ENCODE data around the gene NR1H4. TPM values are rescaled to one million over a fixed set of nuclear protein-coding genes. Genes with fewer than 3 reads are reported as not detected.

Gene NR1H4
- total and polyA plus RNA-seq, 2 of the 8 experiments (the other 6 are each of a cell fraction or from before 2014, with no cell fraction given) = not detected

DNA sequence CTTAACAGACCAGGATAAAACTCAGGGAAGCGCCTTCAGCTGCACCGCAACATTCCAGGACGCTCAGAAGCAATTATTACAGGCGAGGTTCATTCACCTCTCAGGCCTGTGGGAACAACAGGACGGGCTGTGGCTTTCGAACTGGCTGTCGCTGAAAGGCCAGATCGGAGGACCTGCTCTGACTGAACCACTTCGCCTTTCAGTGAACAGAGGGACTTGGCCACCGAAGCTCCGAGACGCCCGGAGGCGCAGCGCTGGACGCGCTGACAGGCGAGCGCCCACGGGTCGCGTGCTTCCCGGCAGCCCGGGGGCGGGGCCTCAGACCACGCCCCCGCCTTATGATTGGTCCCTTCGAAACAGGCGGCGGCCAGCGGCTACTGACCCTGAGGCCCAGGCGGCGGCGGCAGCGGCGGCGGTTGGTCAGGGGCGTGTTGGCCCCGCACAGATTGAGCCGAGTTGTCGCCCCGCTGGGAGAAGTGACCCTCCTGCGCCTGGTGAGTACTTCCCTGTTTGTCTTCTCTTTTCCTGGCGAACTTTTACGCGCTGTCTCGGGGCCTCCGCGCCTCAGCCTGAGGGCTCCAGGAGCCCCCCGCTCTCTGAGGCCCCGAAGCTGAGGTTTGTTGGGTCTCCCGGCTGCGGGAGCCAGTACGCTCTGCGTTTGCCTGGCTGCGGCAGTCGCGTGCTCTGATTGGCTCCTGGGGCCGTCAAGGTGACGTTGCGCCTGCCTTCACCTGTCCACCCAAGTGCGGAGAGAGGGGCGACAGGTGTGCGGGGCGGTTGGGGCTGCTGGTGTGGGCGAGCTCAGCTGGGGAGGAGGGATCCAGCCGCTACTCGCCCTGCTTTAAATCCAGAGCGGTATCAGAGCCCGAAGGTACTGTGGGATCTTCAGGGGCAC is 99.9 kb downstream of the NR1H4 start, which contains the start of gene GAS2L3 (continued):
- TF ChIP-seq EP300 (IDR thresholded peaks at IDR 0.05; ENCODE audit: borderline replicate concordance in 1 of 2, low read depth in 2 of 2, low read length in 2 of 2) (peak in 1 of 2 experiments; percentile 33; a peak in 1 of 3 replicates), SAP30 (IDR thresholded peaks at IDR 0.05; ENCODE audit: insufficient read depth, insufficient replicate concordance, low read length) (no peak), CHD2 (IDR thresholded peaks at IDR 0.05; ENCODE audit: low read length) (peak; percentile 63; the same call in 1 of the 2 replicates), NANOG (IDR thresholded peaks at IDR 0.05; ENCODE audit: insufficient read depth, low read depth, low read length, poor library complexity, severe bottlenecking) (no peak), SP4 (IDR thresholded peaks at IDR 0.05; ENCODE audit: low read length) (peak; percentile 82), KDM5A (IDR thresholded peaks at IDR 0.05; ENCODE audit: low read length) (no peak), GABPA (IDR thresholded peaks at IDR 0.05; ENCODE audit: borderline replicate concordance, insufficient read depth, low read length) (no peak), CTCF (IDR thresholded peaks at IDR 0.05; ENCODE audit: control extremely low read depth in 1 of 3, insufficient read depth in 1 of 3, low read depth in 1 of 3, low read length in 3 of 3) (no peak), SIN3A (conservative IDR thresholded peaks at IDR 0.05 in 1 of 2, IDR thresholded peaks at IDR 0.05 in 1 of 2; ENCODE audit: low read depth in 1 of 2, low read length in 2 of 2) (peak in 1 of 2 experiments; percentile 69; a peak in 2 of 4 replicates), SIRT6 (IDR thresholded peaks at IDR 0.05; ENCODE audit: low read length) (no peak), SUZ12 (IDR thresholded peaks at IDR 0.05; ENCODE audit: low read length) (no peak)

Data from H1 (cell line).